Measurements from ENCODE around the gene UCN. TPM values are rescaled to one million over a fixed set of nuclear protein-coding genes. Genes with fewer than 3 reads are reported as not detected.

The UCN gene
- total RNA-seq, 2 donors from 2014 or later, result 0.59 to 0.75 TPM

- DNase-seq, result no peak
- Mint-ChIP-seq H3K27me3 (ENCODE audit: insufficient read depth) (no peaks in the 10 kb centered on the region), H3K36me3 (ENCODE audit: low read depth) (no peaks in the 10 kb centered on the region), H3K4me3 (no peak overlapping the region), H3K4me1 (no peaks in the 10 kb centered on the region), H3K27ac (no peak overlapping the region), H3K9me3 (no peaks in the 10 kb centered on the region)
- H3K27me3 ChIP-seq (ENCODE audit: control insufficient read depth, insufficient read depth, low read length, poor library complexity, severe bottlenecking), result no peaks in the 10 kb centered on the region
- no peak for TF ChIP-seq CTCF (conservative IDR thresholded peaks at IDR 0.05)
- no peak overlapping the region for H3K9ac ChIP-seq (ENCODE audit: extremely low read depth, low read length, poor library complexity, severe bottlenecking)
- H3K36me3 ChIP-seq (ENCODE audit: control insufficient read depth, insufficient read depth, low read length), result no peaks in the 10 kb centered on the region
- H3K27ac ChIP-seq (ENCODE audit: low read depth, low read length), result no peak overlapping the region
- H3K4me1 ChIP-seq (ENCODE audit: control insufficient read depth, insufficient read depth, low read length), result no peaks in the 10 kb centered on the region
- no peaks in the 10 kb centered on the region for H3K9me3 ChIP-seq (ENCODE audit: control insufficient read depth, low read length)
- WGBS, 2 experiments (ENCODE audit: insufficient coverage in 1 of 2, insufficient read length in 1 of 2), result 92 to 94% methylated on average over 14 to 18 of the region's 18 CpGs
- no peak overlapping the region for H3K4me3 ChIP-seq (ENCODE audit: low read length)
These were observed 9.7 kb downstream of the UCN start for GRCh38 chr2:27298391-27299080.

- Mint-ChIP-seq H3K36me3 (ENCODE audit: low read depth) (no peaks in the 10 kb centered on the region), H3K27me3 (ENCODE audit: insufficient read depth) (no peaks in the 10 kb centered on the region), H3K4me1 (peaks cover 11% of the 10 kb centered on the region), H3K9me3 (no peaks in the 10 kb centered on the region), H3K27ac (no peak overlapping the region), H3K4me3 (no peak overlapping the region)
- H3K9me3 ChIP-seq (ENCODE audit: control insufficient read depth, low read length), result no peaks in the 10 kb centered on the region
- TF ChIP-seq CTCF (conservative IDR thresholded peaks at IDR 0.05), result no peak
- no peak overlapping the region for H3K27ac ChIP-seq (ENCODE audit: low read depth, low read length)
- no peaks in the 10 kb centered on the region for H3K36me3 ChIP-seq (ENCODE audit: control insufficient read depth, insufficient read depth, low read length)
- H3K27me3 ChIP-seq (ENCODE audit: control insufficient read depth, insufficient read depth, low read length, poor library complexity, severe bottlenecking), result no peaks in the 10 kb centered on the region
- H3K4me1 ChIP-seq (ENCODE audit: control insufficient read depth, insufficient read depth, low read length), result peaks cover 3% of the 10 kb centered on the region
- no peak overlapping the region for H3K4me3 ChIP-seq (ENCODE audit: low read length)
- DNase-seq, result no peak
- no peak overlapping the region for H3K9ac ChIP-seq (ENCODE audit: extremely low read depth, low read length, poor library complexity, severe bottlenecking)
- WGBS, 2 experiments (ENCODE audit: insufficient coverage in 1 of 2, insufficient read length in 1 of 2), result 86 to 98% methylated on average over 1 to 3 of the region's 3 CpGs
These were observed 11.1 kb downstream of the UCN start for GRCh38 chr2:27297195-27297594.

- WGBS, 2 experiments (ENCODE audit: insufficient coverage in 1 of 2, insufficient read length in 1 of 2), result 80 to 84% methylated on average over 1 to 3 of the region's 4 CpGs
- no peak for DNase-seq
- no peak overlapping the region for H3K4me3 ChIP-seq (ENCODE audit: low read length)
- no peak for TF ChIP-seq CTCF (conservative IDR thresholded peaks at IDR 0.05)
- no peaks in the 10 kb centered on the region for H3K9me3 ChIP-seq (ENCODE audit: control insufficient read depth, low read length)
- Mint-ChIP-seq H3K4me1 (peaks cover 18% of the 10 kb centered on the region), H3K27ac (no peak overlapping the region), H3K9me3 (no peaks in the 10 kb centered on the region), H3K27me3 (ENCODE audit: insufficient read depth) (no peaks in the 10 kb centered on the region), H3K36me3 (ENCODE audit: low read depth) (no peaks in the 10 kb centered on the region), H3K4me3 (no peak overlapping the region)
- H3K9ac ChIP-seq (ENCODE audit: extremely low read depth, low read length, poor library complexity, severe bottlenecking), result no peak overlapping the region
- no peaks in the 10 kb centered on the region for H3K27me3 ChIP-seq (ENCODE audit: control insufficient read depth, insufficient read depth, low read length, poor library complexity, severe bottlenecking)
- no peak overlapping the region for H3K27ac ChIP-seq (ENCODE audit: low read depth, low read length)
- H3K4me1 ChIP-seq (ENCODE audit: control insufficient read depth, insufficient read depth, low read length), result peaks cover 7% of the 10 kb centered on the region
- H3K36me3 ChIP-seq (ENCODE audit: control insufficient read depth, insufficient read depth, low read length), result no peaks in the 10 kb centered on the region
These were observed 11.8 kb downstream of the UCN start for GRCh38 chr2:27296481-27296880.
